Trophoblast cell (in vitro differentiated cells and primary cell): Measurements from ENCODE around the gene ABHD1.

ENCODE experiments used
- DNase-seq, 2 donors: peaks; one replicate each; pipeline ENCODE4 v3.0.0-alpha.2; 2016
- H2AFZ ChIP-seq: 2 replicates; pipeline ENCODE4 v1.6.1; 2013; ENCODE audit warnings: low read length, moderate library complexity, mild to moderate bottlenecking; ENCODE audit not compliant: insufficient read depth, poor library complexity
- H2AK5ac ChIP-seq: 2 replicates; pipeline ENCODE4 v1.6.1; 2013; ENCODE audit warnings: mild to moderate bottlenecking, low read length
- H2BK120ac ChIP-seq: 2 replicates; pipeline ENCODE4 v1.6.1; 2013; ENCODE audit warnings: low read length, mild to moderate bottlenecking, moderate library complexity; ENCODE audit not compliant: insufficient read depth, poor library complexity
- H2BK12ac ChIP-seq: 2 replicates; pipeline ENCODE4 v1.6.1; 2013; ENCODE audit warnings: mild to moderate bottlenecking, low read length, moderate library complexity
- H2BK5ac ChIP-seq: 2 replicates; pipeline ENCODE4 v1.6.1; 2013; ENCODE audit warnings: low read length, low read depth, moderate library complexity, mild to moderate bottlenecking; ENCODE audit not compliant: poor library complexity
- H3K14ac ChIP-seq: 2 replicates; pipeline ENCODE4 v1.6.1; 2013; ENCODE audit warnings: mild to moderate bottlenecking, low read length
- H3K18ac ChIP-seq: 2 replicates; pipeline ENCODE4 v1.6.1; 2013; ENCODE audit warnings: mild to moderate bottlenecking, low read length
- H3K23ac ChIP-seq: 2 replicates; pipeline ENCODE4 v1.6.1; 2013; ENCODE audit warnings: low read length
- H3K27ac ChIP-seq: 2 replicates; pipeline ENCODE4 v1.5.1; 2013; ENCODE audit warnings: low read depth, mild to moderate bottlenecking, inconsistent platforms, low read length, moderate library complexity
- H3K27me3 ChIP-seq: 2 replicates; pipeline ENCODE4 v1.6.1; 2013; ENCODE audit warnings: inconsistent platforms, mild to moderate bottlenecking, low read length, moderate library complexity; ENCODE audit not compliant: insufficient read depth
- H3K36me3 ChIP-seq, 2 experiments: 1 replicate in 1 of 2; 2 replicates in 1 of 2; pipeline ENCODE4 v1.6.1; 2013; ENCODE audit warnings: low read length in 2 of 2, mild to moderate bottlenecking in 2 of 2, moderate library complexity in 1 of 2; ENCODE audit not compliant: insufficient read depth in 2 of 2, control insufficient read depth in 1 of 2
- H3K4ac ChIP-seq: 2 replicates; pipeline ENCODE4 v1.6.1; 2013; ENCODE audit warnings: low read depth, mild to moderate bottlenecking, low read length, moderate library complexity
- H3K4me1 ChIP-seq, 2 experiments: 1 replicate in 1 of 2; 2 replicates in 1 of 2; pipeline ENCODE4 v1.6.1; 2013; ENCODE audit warnings: low read length in 2 of 2, mild to moderate bottlenecking in 2 of 2, moderate library complexity in 1 of 2; ENCODE audit not compliant: insufficient read depth in 2 of 2, control insufficient read depth in 1 of 2
- H3K4me2 ChIP-seq: 2 replicates; pipeline ENCODE4 v1.6.1; 2013; ENCODE audit warnings: inconsistent platforms, mild to moderate bottlenecking, low read length, moderate library complexity
- H3K4me3 ChIP-seq: 2 replicates; pipeline ENCODE4 v1.5.1; 2013; ENCODE audit warnings: mild to moderate bottlenecking, low read depth, low read length, inconsistent platforms
- H3K79me1 ChIP-seq: one replicate; pipeline ENCODE4 v1.6.1; 2013; ENCODE audit warnings: low read length
- H3K79me2 ChIP-seq: 2 replicates; pipeline ENCODE4 v1.6.1; 2013; ENCODE audit warnings: low read length, mild to moderate bottlenecking; ENCODE audit not compliant: control insufficient read depth, insufficient read depth, poor library complexity
- H3K9ac ChIP-seq: 2 replicates; pipeline ENCODE4 v1.6.1; 2013; ENCODE audit warnings: mild to moderate bottlenecking, low read length
- H3K9me3 ChIP-seq: 2 replicates; pipeline ENCODE4 v1.6.1; 2013; ENCODE audit warnings: low read depth, mild to moderate bottlenecking, control low read depth, inconsistent platforms, low read length; ENCODE audit not compliant: insufficient read depth
- H4K12ac ChIP-seq: 2 replicates; pipeline ENCODE4 v1.6.1; 2013; ENCODE audit warnings: low read depth, mild to moderate bottlenecking, low read length, moderate library complexity
- H4K8ac ChIP-seq: 2 replicates; pipeline ENCODE4 v1.6.1; 2013; ENCODE audit warnings: low read depth, mild to moderate bottlenecking, low read length, moderate library complexity
- H4K91ac ChIP-seq: one replicate; pipeline ENCODE4 v1.6.1; 2013; ENCODE audit warnings: low read depth, mild to moderate bottlenecking, low read length, moderate library complexity
- WGBS: extraction: QIAGEN DNeasy Blood & Tissue Kit; methylation state at CpG from one replicate; pipeline ENCODE4 v1.1.7; 2013; ENCODE audit warnings: missing lambda C conversion rate; ENCODE audit not compliant: insufficient read length, insufficient coverage; ENCODE audit errors: extremely low coverage; 5-methylcytosine and 5-hydroxymethylcytosine counted together

The ABHD1 gene

DNA sequence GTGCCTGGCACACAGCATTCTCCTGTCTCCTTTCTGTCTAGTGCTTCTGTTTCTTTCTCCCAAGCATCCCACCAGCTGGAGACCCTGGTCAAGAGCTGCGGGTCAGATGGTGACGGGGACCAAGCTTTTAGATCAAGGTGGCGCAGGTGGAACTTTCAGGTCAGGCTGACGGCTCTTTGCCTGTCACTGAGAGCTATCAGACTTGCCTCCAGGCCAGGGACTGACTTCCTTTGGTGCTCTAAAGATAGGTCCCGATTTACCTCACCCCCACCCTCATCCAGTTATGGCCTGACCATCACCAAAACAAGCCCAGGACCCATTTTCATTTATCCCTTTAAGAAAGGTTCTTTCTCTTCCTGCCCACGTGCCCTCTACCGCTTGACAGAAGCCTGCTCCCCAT is 46.4 kb upstream of the ABHD1 start:
- no peak overlapping the region for H2BK5ac ChIP-seq
- H2BK120ac ChIP-seq = no peak overlapping the region
- no peak overlapping the region for H3K27ac ChIP-seq
- peaks cover 10% of the 10 kb centered on the region for H3K79me1 ChIP-seq
- H3K9ac ChIP-seq = no peak overlapping the region
- no peak overlapping the region for H4K8ac ChIP-seq
- H3K27me3 ChIP-seq = no peaks in the 10 kb centered on the region
- no CpG with 5 or more reads among the region's 7 CpGs for WGBS
- H3K4me2 ChIP-seq = no peak overlapping the region
- no peak overlapping the region for H4K91ac ChIP-seq
- no peak overlapping the region for H3K18ac ChIP-seq
- no peak overlapping the region for H3K4me3 ChIP-seq
- peaks cover 7 to 12% of the 10 kb centered on the region in 2 experiments for H3K4me1 ChIP-seq
- no peak overlapping the region for H2BK12ac ChIP-seq
- H3K14ac ChIP-seq = no peak overlapping the region
- H4K12ac ChIP-seq = no peak overlapping the region
- no peak overlapping the region for H3K23ac ChIP-seq
- no peaks in the 10 kb centered on the region for H3K9me3 ChIP-seq
- H3K79me2 ChIP-seq = peaks cover 2% of the 10 kb centered on the region
- DNase-seq = no peak
- H3K36me3 ChIP-seq = no peaks in the 10 kb centered on the region
- no peak overlapping the region for H3K4ac ChIP-seq
- no peak overlapping the region for H2AFZ ChIP-seq
- H2AK5ac ChIP-seq = no peak overlapping the region

DNA sequence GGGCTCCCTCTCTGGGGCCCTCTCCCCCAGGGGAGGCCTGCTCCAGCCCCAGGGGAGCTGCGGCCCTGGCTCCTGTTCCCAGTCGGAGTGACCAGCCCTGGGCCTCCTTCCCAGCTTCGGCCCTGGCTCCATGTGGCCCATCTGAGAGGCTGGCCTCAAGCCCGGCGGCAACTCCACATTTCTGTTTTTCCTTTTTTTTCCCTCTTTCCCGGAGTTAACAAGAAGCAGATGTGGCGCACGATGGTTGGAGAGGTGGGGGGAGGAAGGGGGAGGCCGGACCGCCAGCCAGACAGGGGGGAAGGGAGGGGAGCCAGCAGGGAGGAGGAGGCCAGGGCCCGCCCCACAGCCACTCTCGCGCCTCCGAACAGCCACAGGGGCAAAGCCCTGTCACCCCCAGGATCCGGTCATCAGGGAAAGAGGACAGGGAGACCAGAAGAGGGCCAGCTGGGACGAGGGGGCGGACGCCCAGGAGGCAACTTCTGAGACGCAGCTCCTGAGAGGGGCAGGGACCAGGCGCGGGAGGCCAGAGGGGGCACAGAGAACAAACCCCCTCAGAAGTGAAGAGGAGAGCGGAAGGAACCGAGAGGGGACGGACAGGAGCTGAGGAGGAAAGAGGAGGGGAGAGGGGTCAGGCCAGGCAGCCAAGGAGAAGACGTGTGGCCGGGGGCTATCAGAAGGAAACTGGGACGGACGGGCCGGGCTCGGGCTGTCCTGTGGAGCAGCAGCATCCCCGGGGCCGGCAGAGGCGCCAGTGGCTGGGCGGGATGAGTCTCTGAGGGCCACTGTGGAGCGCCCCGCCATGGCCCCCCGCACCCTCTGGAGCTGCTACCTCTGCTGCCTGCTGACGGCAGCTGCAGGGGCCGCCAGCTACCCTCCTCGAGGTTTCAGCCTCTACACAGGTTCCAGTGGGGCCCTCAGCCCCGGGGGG is 45.1 kb upstream of the ABHD1 start, which contains the start of gene EMILIN1:
Gene EMILIN1 (plus strand): TSS at position 349 of the 928 bp plus-strand sequence. CDS start 451 bp downstream, at position 800.
- H2BK5ac ChIP-seq = no peak within 1 kb of the TSS
- H4K91ac ChIP-seq = peak within 1 kb of the TSS; percentile 18
- no peak within 1 kb of the TSS for H3K4me3 ChIP-seq
- peaks cover 3 to 8% of the 10 kb centered on the region in 2 experiments for H3K4me1 ChIP-seq
- no peak within 1 kb of the TSS for H3K14ac ChIP-seq
- H2BK120ac ChIP-seq = no peak within 1 kb of the TSS
- H3K79me1 ChIP-seq = peaks cover 3% of the 10 kb centered on the region
- H3K18ac ChIP-seq = no peak within 1 kb of the TSS
- WGBS = no CpG with 5 or more reads among the region's 41 CpGs
- H3K27me3 ChIP-seq = no peaks in the 10 kb centered on the region
- H2AFZ ChIP-seq = no peak within 1 kb of the TSS
- H3K9me3 ChIP-seq = no peaks in the 10 kb centered on the region
- no peak within 1 kb of the TSS for H3K27ac ChIP-seq
- DNase-seq = no peak
- no peak within 1 kb of the TSS for H3K4me2 ChIP-seq
- H3K23ac ChIP-seq = no peak within 1 kb of the TSS
- H2BK12ac ChIP-seq = no peak within 1 kb of the TSS
- H3K4ac ChIP-seq = no peak within 1 kb of the TSS
- no peak within 1 kb of the TSS for H3K9ac ChIP-seq
- peaks cover 2% of the 10 kb centered on the region for H3K79me2 ChIP-seq
- no peak within 1 kb of the TSS for H2AK5ac ChIP-seq
- peak within 1 kb of the TSS; percentile 32 for H4K8ac ChIP-seq
- H4K12ac ChIP-seq = no peak within 1 kb of the TSS
- no peaks in the 10 kb centered on the region for H3K36me3 ChIP-seq

DNA sequence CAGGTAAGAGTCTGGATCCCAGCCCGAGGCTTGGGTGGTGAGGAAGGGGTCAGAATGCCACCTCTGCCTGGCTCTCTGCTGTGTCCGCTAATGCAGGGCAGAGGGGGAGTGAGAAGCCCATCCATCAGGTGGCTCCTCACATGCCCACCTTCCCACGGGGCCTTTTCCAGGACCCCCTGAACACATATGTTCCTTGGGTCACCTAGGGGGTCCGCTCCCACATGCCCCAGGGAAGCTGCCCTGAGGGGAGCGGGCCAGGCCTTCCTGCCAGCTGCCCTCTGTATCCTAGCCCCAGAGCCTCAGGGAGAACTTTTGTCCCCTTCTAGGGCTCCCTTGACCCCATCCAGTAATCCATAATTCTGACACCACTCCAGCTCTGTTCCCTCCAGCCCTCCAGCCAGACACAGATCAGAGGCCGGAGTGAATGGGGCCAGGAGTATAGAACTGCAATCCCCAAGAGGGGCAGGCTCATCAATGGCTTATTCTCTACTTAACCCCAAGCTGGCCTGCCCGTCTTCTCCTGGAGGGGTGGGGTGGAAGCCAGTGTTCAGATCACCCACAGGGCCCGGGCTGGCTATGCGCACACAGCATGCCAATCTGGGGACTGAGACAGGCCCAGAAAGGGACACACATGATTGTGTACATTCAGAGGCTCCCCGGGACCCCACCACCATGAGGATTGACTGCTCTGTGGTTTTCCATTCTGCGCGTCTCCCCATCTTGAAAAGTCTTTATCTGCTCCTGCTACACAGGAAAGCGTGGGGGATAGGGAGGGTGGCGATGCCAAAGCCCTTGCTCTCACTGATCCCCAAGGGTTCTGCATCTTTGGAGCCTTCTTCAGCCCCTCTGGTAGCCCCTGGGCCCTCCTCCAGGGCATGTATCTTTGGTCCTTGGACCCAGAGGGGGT is 44.1 kb upstream of the ABHD1 start:
- peaks cover 2% of the 10 kb centered on the region for H3K79me2 ChIP-seq
- no peaks in the 10 kb centered on the region for H3K9me3 ChIP-seq
- no peak overlapping the region for H3K9ac ChIP-seq
- no peak for DNase-seq
- no peak overlapping the region for H3K18ac ChIP-seq
- no peak overlapping the region for H2BK5ac ChIP-seq
- H3K4ac ChIP-seq = no peak overlapping the region
- H2BK120ac ChIP-seq = no peak overlapping the region
- H3K27ac ChIP-seq = no peak overlapping the region
- H3K14ac ChIP-seq = no peak overlapping the region
- H3K36me3 ChIP-seq = no peaks in the 10 kb centered on the region
- no peaks in the 10 kb centered on the region for H3K27me3 ChIP-seq
- no peak overlapping the region for H3K4me3 ChIP-seq
- H4K91ac ChIP-seq = no peak overlapping the region
- H3K23ac ChIP-seq = no peak overlapping the region
- no CpG with 5 or more reads among the region's 14 CpGs for WGBS
- H2AFZ ChIP-seq = no peak overlapping the region
- H3K4me1 ChIP-seq = peaks cover 3 to 8% of the 10 kb centered on the region in 2 experiments
- H4K12ac ChIP-seq = no peak overlapping the region
- H3K79me1 ChIP-seq = peaks cover 3% of the 10 kb centered on the region
- H2AK5ac ChIP-seq = no peak overlapping the region
- no peak overlapping the region for H2BK12ac ChIP-seq
- H4K8ac ChIP-seq = no peak overlapping the region
- H3K4me2 ChIP-seq = no peak overlapping the region

GRCh38 chr2:27080140-27080469 is 43.5 kb upstream of the ABHD1 start:
- Histone ChIP-seq H4K91ac (no peak overlapping the region), H3K36me3 (no peaks in the 10 kb centered on the region), H3K23ac (no peak overlapping the region), H3K4me3 (no peak overlapping the region), H3K14ac (no peak overlapping the region), H2BK120ac (no peak overlapping the region), H3K27me3 (no peaks in the 10 kb centered on the region), H4K8ac (peak overlapping the region; percentile 6), H3K79me1 (peaks cover 3% of the 10 kb centered on the region), H3K9ac (no peak overlapping the region), H3K4ac (no peak overlapping the region), H2AK5ac (no peak overlapping the region), H3K27ac (no peak overlapping the region), H2AFZ (no peak overlapping the region), H4K12ac (no peak overlapping the region), H3K79me2 (peaks cover 2% of the 10 kb centered on the region), H3K18ac (no peak overlapping the region), H2BK12ac (no peak overlapping the region), H3K4me2 (no peak overlapping the region), H2BK5ac (no peak overlapping the region), H3K4me1 (peaks cover 3 to 8% of the 10 kb centered on the region in 2 experiments), H3K9me3 (no peaks in the 10 kb centered on the region)
- DNase-seq = no peak
- WGBS = no CpG with 5 or more reads among the region's 7 CpGs
